K562 (cell line): ENCODE data around the gene ZFPM1. TPM values are rescaled to one million over a fixed set of nuclear protein-coding genes. Genes with fewer than 3 reads are reported as not detected.

Source experiments
- BRD9 ChIP-seq: fragments of 450-650 bp; IDR thresholded peaks from 2 replicates; pipeline ENCODE4 v1.6.1; 2018; ENCODE audit warnings: low read depth; ENCODE audit not compliant: partially characterized antibody
- CAMTA2 ChIP-seq: fragments of 250-450 bp; sonication (Bioruptor Pico); conservative IDR thresholded peaks from 2 replicates; pipeline ENCODE4 v1.5.1; 2022
- HMG20A ChIP-seq: fragments of 450-650 bp; formaldehyde crosslinking; conservative IDR thresholded peaks from 2 replicates; pipeline ENCODE4 v1.4.0; 2020; ENCODE audit warnings: mild to moderate bottlenecking, mixed read lengths
- KLF16 ChIP-seq: IDR thresholded peaks from 2 replicates; pipeline ENCODE4 v1.6.1; 2016; ENCODE audit warnings: antibody characterized with exemption
- MTA3 ChIP-seq: fragments of 450-650 bp; formaldehyde crosslinking; IDR thresholded peaks from 2 replicates; pipeline ENCODE4 v1.6.1; 2017; ENCODE audit warnings: mild to moderate bottlenecking, borderline replicate concordance
- POLR2AphosphoS5 ChIP-seq: IDR thresholded peaks from 2 replicates; pipeline ENCODE4 v1.6.1; 2011; ENCODE audit warnings: mild to moderate bottlenecking, low read depth, low read length, moderate library complexity; ENCODE audit not compliant: control insufficient read depth, insufficient read depth
- SETDB1 ChIP-seq: IDR thresholded peaks from one replicate; pipeline ENCODE4 v1.6.1; 2012; ENCODE audit warnings: low read length, control low read depth, inconsistent platforms
- SIN3B ChIP-seq: fragments of 450-650 bp; IDR thresholded peaks from 2 replicates; pipeline ENCODE4 v1.6.1; 2017; ENCODE audit warnings: low read depth, mild to moderate bottlenecking, moderate library complexity
- TAF7 ChIP-seq: fragments of 450-650 bp; IDR thresholded peaks from 2 replicates; pipeline ENCODE4 v1.6.1; 2016; ENCODE audit warnings: missing genetic modification characterization, missing compliant biosample characterization
- ZKSCAN1 ChIP-seq: fragments of 150-350 bp; IDR thresholded peaks from 2 replicates; pipeline ENCODE4 v1.6.1; 2016; ENCODE audit warnings: low read depth, low read length
- ZNF217 ChIP-seq: sonication (generic); formaldehyde crosslinking; IDR thresholded peaks from 2 replicates; pipeline ENCODE4 v1.8.0; 2022; ENCODE audit warnings: mild to moderate bottlenecking, missing genetic modification reagents
- ZNF263 ChIP-seq: sonication (generic); formaldehyde crosslinking; IDR thresholded peaks from 2 replicates; pipeline ENCODE4 v1.8.0; 2022; ENCODE audit warnings: mild to moderate bottlenecking, missing genetic modification reagents, borderline replicate concordance
- ZNF75A ChIP-seq: fragments of 450-650 bp; formaldehyde crosslinking; IDR thresholded peaks from 2 replicates; pipeline ENCODE4 v1.4.0; 2020; ENCODE audit warnings: mild to moderate bottlenecking
- ZNF778 ChIP-seq: fragments of 450-650 bp; formaldehyde crosslinking; IDR thresholded peaks from 2 replicates; pipeline ENCODE4 v1.4.0; 2020; ENCODE audit warnings: mild to moderate bottlenecking, moderate library complexity
- polyA plus RNA-seq, 8 experiments: library from polyadenylated mRNA; depleted of rRNA in 4 of 8; stranded (reverse) in 5 of 8; unstranded in 3 of 8; fragments of >200 nt; fragmentation: Nextera tagmentation in 2 of 8; fragmentation: Illumina TruSeq in 1 of 8; extraction: Ambion mirVana in 2 of 8; extraction: Trizol in 1 of 8; gene quantifications; 2 replicates each; pipeline versions ENCODE4 v1.2.1 to v1.2.3, GENCODE V29; 2011 to 2014; ENCODE audit warnings: inconsistent platforms in 1 of 8, missing spikeins in 1 of 8
- total RNA-seq, 7 experiments: library from RNA; depleted of rRNA in 6 of 7; stranded (reverse); fragments of >200 nt in 6 of 7; fragmentation: Illumina TruSeq in 2 of 7; extraction: Trizol in 2 of 7; gene quantifications; 2 replicates each; pipeline versions ENCODE4 v1.2.1 to v1.2.3, GENCODE V29; 2011 to 2021; ENCODE audit warnings: low replicate concordance in 1 of 7
- TF ChIP-seq, protein P1 (sequence below), 3 experiments: fragments of 200-800 bp in 1 of 3; fragments of 250-450 bp in 1 of 3; fragments of 450-650 bp in 1 of 3; sonication (Bioruptor Pico) in 1 of 3; sonication (Bioruptor generic) in 1 of 3; formaldehyde crosslinking in 1 of 3; IDR thresholded peaks; 2 replicates each; pipeline versions ENCODE4 v1.6.1 to v1.8.0; 2016 to 2022; ENCODE audit warnings: mild to moderate bottlenecking in 2 of 3, missing genetic modification characterization in 2 of 3, missing compliant biosample characterization in 1 of 3, moderate library complexity in 1 of 3
- TF ChIP-seq, protein P2 (sequence below): IDR thresholded peaks from 2 replicates; pipeline ENCODE4 v1.6.1; 2011; ENCODE audit warnings: borderline replicate concordance, low read depth, mild to moderate bottlenecking, moderate library complexity, low read length; ENCODE audit not compliant: insufficient read depth, poor library complexity, severe bottlenecking
- TF ChIP-seq, protein P3 (sequence below): conservative IDR thresholded peaks from 2 replicates; pipeline ENCODE4 v1.6.1; 2011; ENCODE audit warnings: low read depth, mild to moderate bottlenecking, low read length; ENCODE audit not compliant: control insufficient read depth
- TF ChIP-seq, protein P4 (sequence below): sonication (generic); formaldehyde crosslinking; IDR thresholded peaks from 2 replicates; pipeline ENCODE4 v1.8.0; 2022; ENCODE audit warnings: missing genetic modification reagents, mild to moderate bottlenecking, borderline replicate concordance

Gene ZFPM1
- total and polyA plus RNA-seq, 9 of the 15 experiments (the other 6 are each of a cell fraction or from before 2014, with no cell fraction given), result 0.03 to 35.9 (median 1.4) TPM

DNA sequence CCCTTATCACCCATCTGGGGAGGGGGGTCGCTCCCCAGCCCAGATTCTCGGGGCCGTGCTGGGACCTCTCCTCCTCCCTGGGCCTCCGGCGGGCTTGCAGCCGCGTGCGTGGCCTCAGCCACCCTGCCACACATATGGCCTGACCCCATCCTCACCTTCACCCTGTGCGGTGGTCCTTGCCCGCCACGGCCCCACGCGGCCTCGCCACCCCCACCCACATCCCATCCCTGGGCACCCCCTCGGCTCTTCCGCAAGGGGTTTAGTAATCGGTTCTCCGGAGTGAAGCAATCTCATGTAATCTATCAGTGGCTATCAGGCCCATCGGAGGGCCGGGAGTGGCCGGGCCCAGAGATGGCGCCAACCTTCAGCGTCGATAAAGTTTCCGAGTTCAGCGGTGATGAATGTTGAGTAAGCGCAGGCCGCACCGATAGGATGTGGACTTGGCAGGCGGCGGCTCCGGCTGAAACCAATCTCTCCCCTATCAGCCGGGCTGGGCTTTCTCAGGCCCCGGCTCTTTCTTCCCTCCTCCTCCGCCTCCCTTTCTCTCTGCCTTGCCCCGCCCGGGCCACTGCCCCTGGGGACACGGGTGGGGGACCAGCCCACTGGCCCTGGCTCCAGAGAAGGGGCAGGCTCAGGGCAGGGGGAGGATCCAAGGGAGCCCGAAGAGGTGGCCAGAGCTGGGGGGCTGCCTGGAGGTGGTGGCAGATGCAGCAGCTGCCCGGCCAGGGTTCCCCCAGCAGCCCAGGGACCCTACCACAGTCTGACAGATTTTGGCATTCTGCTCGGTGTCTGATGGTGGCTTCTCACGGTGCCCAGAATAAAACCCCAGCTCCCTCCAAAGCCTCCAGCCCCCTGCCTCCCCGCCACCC is 20.8 kb downstream of the ZFPM1 start (continued):
- TF ChIP-seq, protein P1, sequence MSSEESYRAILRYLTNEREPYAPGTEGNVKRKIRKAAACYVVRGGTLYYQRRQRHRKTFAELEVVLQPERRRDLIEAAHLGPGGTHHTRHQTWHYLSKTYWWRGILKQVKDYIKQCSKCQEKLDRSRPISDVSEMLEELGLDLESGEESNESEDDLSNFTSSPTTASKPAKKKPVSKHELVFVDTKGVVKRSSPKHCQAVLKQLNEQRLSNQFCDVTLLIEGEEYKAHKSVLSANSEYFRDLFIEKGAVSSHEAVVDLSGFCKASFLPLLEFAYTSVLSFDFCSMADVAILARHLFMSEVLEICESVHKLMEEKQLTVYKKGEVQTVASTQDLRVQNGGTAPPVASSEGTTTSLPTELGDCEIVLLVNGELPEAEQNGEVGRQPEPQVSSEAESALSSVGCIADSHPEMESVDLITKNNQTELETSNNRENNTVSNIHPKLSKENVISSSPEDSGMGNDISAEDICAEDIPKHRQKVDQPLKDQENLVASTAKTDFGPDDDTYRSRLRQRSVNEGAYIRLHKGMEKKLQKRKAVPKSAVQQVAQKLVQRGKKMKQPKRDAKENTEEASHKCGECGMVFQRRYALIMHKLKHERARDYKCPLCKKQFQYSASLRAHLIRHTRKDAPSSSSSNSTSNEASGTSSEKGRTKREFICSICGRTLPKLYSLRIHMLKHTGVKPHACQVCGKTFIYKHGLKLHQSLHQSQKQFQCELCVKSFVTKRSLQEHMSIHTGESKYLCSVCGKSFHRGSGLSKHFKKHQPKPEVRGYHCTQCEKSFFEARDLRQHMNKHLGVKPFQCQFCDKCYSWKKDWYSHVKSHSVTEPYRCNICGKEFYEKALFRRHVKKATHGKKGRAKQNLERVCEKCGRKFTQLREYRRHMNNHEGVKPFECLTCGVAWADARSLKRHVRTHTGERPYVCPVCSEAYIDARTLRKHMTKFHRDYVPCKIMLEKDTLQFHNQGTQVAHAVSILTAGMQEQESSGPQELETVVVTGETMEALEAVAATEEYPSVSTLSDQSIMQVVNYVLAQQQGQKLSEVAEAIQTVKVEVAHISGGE (CRISPR knock-in tag; IDR thresholded peaks at IDR 0.05), result no peak
- no peak for TF ChIP-seq ZNF778
- TF ChIP-seq BRD9, result no peak
- TF ChIP-seq, protein P2, sequence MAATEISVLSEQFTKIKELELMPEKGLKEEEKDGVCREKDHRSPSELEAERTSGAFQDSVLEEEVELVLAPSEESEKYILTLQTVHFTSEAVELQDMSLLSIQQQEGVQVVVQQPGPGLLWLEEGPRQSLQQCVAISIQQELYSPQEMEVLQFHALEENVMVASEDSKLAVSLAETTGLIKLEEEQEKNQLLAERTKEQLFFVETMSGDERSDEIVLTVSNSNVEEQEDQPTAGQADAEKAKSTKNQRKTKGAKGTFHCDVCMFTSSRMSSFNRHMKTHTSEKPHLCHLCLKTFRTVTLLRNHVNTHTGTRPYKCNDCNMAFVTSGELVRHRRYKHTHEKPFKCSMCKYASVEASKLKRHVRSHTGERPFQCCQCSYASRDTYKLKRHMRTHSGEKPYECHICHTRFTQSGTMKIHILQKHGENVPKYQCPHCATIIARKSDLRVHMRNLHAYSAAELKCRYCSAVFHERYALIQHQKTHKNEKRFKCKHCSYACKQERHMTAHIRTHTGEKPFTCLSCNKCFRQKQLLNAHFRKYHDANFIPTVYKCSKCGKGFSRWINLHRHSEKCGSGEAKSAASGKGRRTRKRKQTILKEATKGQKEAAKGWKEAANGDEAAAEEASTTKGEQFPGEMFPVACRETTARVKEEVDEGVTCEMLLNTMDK, result no peak
- TF ChIP-seq HMG20A, result no peak
- TF ChIP-seq, protein P3, sequence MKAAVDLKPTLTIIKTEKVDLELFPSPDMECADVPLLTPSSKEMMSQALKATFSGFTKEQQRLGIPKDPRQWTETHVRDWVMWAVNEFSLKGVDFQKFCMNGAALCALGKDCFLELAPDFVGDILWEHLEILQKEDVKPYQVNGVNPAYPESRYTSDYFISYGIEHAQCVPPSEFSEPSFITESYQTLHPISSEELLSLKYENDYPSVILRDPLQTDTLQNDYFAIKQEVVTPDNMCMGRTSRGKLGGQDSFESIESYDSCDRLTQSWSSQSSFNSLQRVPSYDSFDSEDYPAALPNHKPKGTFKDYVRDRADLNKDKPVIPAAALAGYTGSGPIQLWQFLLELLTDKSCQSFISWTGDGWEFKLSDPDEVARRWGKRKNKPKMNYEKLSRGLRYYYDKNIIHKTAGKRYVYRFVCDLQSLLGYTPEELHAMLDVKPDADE, result no peak
- peak; percentile 67; the same call in 1 of the 2 replicates for TF ChIP-seq ZKSCAN1
- TF ChIP-seq CAMTA2 (CRISPR knock-in tag), result no peak
- peak; percentile 23; the same call in 1 of the 2 replicates for TF ChIP-seq KLF16
- TF ChIP-seq TAF7 (tag), result no peak
- TF ChIP-seq POLR2AphosphoS5, result peak; percentile 29; the same call in 1 of the 2 replicates
- TF ChIP-seq SIN3B, result no peak
- TF ChIP-seq ZNF263 (CRISPR knock-in tag), result no peak
- TF ChIP-seq MTA3, result peak; percentile 67; the same call in 1 of the 2 replicates
- TF ChIP-seq, protein P4, sequence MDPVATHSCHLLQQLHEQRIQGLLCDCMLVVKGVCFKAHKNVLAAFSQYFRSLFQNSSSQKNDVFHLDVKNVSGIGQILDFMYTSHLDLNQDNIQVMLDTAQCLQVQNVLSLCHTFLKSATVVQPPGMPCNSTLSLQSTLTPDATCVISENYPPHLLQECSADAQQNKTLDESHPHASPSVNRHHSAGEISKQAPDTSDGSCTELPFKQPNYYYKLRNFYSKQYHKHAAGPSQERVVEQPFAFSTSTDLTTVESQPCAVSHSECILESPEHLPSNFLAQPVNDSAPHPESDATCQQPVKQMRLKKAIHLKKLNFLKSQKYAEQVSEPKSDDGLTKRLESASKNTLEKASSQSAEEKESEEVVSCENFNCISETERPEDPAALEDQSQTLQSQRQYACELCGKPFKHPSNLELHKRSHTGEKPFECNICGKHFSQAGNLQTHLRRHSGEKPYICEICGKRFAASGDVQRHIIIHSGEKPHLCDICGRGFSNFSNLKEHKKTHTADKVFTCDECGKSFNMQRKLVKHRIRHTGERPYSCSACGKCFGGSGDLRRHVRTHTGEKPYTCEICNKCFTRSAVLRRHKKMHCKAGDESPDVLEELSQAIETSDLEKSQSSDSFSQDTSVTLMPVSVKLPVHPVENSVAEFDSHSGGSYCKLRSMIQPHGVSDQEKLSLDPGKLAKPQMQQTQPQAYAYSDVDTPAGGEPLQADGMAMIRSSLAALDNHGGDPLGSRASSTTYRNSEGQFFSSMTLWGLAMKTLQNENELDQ, result no peak
- TF ChIP-seq SETDB1, result no peak
- TF ChIP-seq ZNF75A (CRISPR knock-in tag), result no peak
- TF ChIP-seq ZNF217 (CRISPR knock-in tag), result no peak
